ELF-1 (cell line): ENCODE measurements around the gene EFCAB14.
A peak's percentile ranks its signal among the peaks of the same experiment; 100 is the strongest.
"Not testable (repeated sequence)": the region's sequence is repeated elsewhere in the genome, so short reads cannot be mapped to it uniquely, and the experiment has no call there.

ENCODE experiments used
- DNase-seq: peaks from one replicate; pipeline ENCODE4 v3.0.0-alpha.2; 2016; ENCODE audit warnings: low read depth, low spot score

The EFCAB14 gene, protein sequence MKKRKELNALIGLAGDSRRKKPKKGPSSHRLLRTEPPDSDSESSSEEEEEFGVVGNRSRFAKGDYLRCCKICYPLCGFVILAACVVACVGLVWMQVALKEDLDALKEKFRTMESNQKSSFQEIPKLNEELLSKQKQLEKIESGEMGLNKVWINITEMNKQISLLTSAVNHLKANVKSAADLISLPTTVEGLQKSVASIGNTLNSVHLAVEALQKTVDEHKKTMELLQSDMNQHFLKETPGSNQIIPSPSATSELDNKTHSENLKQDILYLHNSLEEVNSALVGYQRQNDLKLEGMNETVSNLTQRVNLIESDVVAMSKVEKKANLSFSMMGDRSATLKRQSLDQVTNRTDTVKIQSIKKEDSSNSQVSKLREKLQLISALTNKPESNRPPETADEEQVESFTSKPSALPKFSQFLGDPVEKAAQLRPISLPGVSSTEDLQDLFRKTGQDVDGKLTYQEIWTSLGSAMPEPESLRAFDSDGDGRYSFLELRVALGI

GRCh38 chr1:46718727-46719622 is at the start of gene EFCAB14:
Gene EFCAB14, minus strand, starts transcription at chr1:46719114. Its CDS starts 1,027 bp downstream, at chr1:46718087.
- DNase-seq = peak; percentile 99

DNA sequence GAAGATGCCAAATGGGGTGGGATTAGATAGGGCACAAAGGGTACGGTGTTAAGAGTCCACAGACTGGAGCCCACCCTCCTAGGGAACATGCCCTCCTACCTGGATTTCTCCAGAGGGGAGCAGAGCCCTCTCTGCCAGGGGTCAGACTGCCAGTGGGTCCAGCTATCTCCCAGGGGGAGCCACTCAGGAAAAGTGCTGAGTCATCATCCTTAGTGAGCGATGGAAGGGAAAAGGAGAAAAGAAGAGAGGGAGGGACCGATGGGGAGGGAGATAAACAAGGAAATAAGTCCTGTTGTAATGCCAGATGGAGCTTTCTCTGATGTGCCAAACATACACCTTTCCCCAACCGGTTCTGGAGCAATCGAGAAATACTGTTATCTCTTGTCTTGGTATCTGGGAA is 49.5 kb upstream of the EFCAB14 start:
- DNase-seq = no peak

DNA sequence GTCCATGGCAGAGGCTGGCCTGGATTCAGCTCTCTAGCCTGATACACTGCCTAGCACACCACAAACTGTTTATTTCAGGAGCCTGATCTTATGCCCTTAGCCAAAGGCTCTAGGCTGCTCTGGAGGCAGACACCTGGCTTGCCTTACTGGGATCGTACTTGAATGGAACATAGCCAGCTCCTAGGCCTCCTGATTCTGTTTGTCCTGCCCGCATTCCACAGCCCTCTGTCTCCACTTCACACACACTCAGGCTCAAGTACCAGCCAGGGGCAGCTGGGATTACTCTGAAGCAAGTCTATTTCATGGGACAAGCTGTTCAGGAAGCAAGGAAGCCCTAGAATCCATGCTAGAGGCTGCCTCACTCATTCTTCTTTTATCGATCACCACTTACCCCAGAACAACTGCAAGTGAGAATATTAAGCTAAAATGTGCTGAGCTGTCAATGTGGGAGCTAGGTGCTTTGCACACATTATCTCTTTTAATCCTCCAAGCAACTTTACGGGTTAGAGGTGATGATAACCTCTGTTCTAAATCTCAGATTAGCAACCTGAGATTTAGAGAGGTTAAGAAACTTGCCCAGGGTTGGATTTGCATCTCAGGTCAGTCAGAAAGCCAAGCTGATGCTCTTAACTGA is 48.9 kb upstream of the EFCAB14 start:
- peak; percentile 17 for DNase-seq

GRCh38 chr1:46764402-46764801 is 45.5 kb upstream of the EFCAB14 start:
- DNase-seq = no peak

DNA sequence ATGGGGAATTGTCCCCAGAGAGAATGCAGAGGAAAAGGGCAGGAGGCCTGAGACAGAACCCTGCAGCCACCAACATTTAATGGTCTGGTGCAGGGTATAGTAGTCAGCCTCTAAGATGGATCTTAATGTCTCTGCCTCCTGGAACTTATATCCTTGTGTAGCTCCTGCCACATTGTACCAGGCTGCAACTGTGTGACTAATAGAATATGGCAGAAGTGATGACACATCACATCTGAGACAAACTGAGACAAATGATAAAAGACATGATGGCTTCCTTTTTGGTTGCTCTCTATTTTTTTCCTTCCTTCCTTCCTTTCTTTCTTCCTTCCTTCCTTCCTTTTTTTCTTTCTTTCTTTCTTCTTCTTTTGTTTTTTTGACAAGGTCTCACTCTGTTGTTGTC is 42.8 kb upstream of the EFCAB14 start:
- DNase-seq = no peak

DNA sequence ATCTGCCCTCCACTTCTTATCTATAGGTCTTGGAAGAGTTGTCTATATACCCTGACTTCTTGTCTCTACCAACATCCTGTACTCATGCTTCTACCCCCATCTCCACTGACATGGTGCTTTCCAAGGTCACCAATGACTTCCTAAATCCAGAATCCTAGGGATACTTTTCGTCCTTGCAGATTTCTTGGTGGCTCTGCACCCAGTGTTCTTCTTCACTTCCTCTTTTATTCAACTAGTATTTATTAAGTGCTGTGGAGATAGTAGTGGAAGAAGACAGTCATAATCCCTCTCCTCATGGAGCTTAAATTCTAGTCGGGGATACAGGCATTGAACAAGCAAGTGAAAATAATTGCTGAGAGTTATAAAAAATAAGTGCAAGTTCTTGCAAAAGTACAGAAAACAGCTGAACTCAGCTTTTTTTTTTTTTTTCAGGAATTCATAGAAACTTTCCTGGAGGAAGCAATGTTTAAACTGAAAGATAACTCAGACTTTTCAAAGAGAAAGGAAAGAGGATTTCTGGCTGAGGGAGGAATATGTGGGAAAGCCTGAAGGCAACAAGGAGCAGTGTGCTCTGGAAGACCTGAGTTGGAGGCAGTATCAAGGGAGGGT is 41.7 kb upstream of the EFCAB14 start:
- no peak for DNase-seq

DNA sequence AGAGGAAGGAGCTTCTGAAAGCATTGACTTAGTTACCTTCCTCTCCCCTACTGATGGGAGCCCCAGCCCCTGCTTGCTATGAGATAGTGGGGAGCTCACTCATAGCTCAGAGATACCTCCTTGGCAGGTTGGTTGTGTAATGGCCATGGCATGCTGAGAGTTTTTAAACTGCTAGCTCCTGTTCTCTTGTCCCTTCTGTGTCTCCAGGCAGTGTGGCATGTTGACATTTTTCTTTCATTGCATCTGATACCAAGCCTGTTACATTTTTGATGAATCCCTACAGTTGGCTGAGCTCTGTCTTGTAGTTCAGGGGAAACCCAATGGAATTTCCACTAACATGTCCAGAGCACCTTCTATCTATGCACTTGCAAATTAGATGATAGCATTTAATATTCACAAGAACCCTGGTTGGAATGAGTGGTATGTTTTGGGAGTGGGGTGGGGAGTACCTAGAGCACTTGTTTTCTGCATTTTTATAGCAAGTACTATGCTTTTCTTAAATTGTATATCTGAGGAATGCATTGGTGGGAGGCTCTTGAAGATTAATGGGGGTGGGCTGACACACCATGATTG is 39.1 kb upstream of the EFCAB14 start:
- DNase-seq = no peak

GRCh38 chr1:46757247-46757955 is 38.5 kb upstream of the EFCAB14 start:
- DNase-seq = peak; percentile 82

GRCh38 chr1:46755121-46755520 is 36.2 kb upstream of the EFCAB14 start:
- no peak for DNase-seq

GRCh38 chr1:46754707-46755106 is 35.8 kb upstream of the EFCAB14 start:
- DNase-seq = not testable (repeated sequence)

- DNase-seq = no peak
Observed at GRCh38 chr1:46753985-46754384, 35.1 kb upstream of the EFCAB14 start.

- DNase-seq = no peak
Observed at GRCh38 chr1:46749921-46750404, 31.0 kb upstream of the EFCAB14 start.

- DNase-seq = no peak
Observed at GRCh38 chr1:46749404-46749803, 30.5 kb upstream of the EFCAB14 start.

DNA sequence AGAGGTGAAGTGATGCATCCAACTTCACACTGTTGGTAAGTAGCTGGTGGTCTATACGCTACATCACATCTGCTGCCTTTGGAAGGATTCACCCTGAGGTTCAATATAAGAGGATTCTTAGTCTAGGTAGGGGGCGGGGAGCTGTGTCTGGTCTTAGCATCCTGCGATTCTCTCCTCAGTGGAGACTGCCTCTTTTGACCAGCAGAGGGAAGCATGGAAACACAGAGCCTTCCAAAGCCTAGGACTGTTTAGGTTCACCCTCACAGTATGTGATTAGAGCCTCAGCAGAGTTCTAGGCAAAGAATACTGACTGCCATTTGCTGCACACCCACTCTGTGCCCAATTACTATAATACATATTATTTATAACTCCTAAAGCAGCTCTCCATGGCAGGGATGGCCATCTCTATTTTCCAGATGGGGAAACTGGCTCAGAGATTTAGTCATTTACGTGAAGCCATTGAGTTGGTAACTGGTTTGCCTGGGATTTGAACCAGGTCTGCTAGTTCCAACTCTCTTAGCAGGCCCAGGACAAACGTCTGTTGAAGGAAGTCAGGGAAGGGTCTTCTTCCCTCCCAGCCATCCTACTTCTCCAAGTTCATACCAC is 28.9 kb upstream of the EFCAB14 start:
- DNase-seq = peak; percentile 73

GRCh38 chr1:46742069-46742468 is 23.2 kb upstream of the EFCAB14 start:
- DNase-seq = no peak

GRCh38 chr1:46735708-46736324 is 16.9 kb upstream of the EFCAB14 start:
- peak; percentile 56 for DNase-seq

GRCh38 chr1:46728327-46728873 is 9.5 kb upstream of the EFCAB14 start:
- peak; percentile 80 for DNase-seq

DNA sequence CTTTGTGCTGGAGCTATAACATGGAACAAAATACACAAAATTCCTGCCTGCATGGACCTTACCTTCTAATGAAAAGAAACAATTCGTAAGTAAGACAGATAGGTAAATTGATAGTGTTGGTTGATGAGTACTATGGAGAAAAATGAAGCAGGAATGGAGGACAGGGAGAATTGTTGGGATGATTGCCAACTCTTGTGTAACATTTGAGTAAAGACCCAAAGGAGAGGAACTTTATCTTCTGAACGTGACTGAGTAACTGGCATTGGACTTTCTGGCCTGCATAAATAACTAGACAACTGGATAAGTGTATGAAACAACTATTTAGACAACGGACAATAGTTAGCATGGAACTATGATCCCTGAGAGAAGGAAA is 6.8 kb upstream of the EFCAB14 start:
- DNase-seq = no peak
